ENCODE results near the gene MCTP1. TPM values are rescaled to one million over a fixed set of nuclear protein-coding genes. Genes with fewer than 3 reads are reported as not detected.

MCTP1 gene
- total and polyA plus RNA-seq, 10 of the 15 experiments (the other 5 are each of a cell fraction or from before 2014, with no cell fraction given) = 12.6 to 45.9 (median 18.8) TPM

DNA sequence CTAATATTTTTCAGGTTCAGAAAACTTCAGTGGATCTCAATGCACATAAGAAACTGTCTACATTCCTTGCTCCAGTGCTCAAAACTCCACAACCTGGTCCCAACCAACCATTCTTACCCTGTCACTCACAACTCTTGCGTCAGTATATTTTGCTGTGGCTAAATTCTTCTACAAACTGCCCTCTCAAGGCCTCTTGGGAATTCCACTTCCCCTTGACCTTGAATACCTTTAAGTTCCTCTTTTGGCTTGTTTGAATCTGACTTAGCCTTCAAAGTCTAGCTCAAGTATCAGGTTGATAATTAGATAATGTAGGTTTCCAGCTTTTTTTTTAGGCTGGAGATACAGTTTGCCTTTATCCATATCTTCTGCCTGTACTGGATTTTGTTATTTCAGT lies 538.2 kb downstream of the MCTP1 start (continued):
- TF ChIP-seq, protein P1, sequence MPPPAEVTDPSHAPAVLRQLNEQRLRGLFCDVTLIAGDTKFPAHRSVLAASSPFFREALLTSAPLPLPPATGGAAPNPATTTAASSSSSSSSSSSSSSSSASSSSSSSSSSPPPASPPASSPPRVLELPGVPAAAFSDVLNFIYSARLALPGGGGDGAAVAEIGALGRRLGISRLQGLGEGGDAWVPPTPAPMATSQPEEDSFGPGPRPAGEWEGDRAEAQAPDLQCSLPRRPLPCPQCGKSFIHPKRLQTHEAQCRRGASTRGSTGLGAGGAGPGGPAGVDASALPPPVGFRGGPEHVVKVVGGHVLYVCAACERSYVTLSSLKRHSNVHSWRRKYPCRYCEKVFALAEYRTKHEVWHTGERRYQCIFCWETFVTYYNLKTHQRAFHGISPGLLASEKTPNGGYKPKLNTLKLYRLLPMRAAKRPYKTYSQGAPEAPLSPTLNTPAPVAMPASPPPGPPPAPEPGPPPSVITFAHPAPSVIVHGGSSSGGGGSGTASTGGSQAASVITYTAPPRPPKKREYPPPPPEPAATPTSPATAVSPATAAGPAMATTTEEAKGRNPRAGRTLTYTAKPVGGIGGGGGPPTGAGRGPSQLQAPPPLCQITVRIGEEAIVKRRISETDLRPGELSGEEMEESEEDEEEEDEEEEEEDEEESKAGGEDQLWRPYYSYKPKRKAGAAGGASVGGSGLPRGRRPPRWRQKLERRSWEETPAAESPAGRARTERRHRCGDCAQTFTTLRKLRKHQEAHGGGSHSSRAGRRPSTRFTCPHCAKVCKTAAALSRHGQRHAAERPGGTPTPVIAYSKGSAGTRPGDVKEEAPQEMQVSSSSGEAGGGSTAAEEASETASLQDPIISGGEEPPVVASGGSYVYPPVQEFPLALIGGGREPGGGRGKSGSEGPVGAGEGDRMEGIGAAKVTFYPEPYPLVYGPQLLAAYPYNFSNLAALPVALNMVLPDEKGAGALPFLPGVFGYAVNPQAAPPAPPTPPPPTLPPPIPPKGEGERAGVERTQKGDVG (CRISPR knock-in tag; IDR thresholded peaks at IDR 0.05) = no peak
- TF ChIP-seq, protein P2, sequence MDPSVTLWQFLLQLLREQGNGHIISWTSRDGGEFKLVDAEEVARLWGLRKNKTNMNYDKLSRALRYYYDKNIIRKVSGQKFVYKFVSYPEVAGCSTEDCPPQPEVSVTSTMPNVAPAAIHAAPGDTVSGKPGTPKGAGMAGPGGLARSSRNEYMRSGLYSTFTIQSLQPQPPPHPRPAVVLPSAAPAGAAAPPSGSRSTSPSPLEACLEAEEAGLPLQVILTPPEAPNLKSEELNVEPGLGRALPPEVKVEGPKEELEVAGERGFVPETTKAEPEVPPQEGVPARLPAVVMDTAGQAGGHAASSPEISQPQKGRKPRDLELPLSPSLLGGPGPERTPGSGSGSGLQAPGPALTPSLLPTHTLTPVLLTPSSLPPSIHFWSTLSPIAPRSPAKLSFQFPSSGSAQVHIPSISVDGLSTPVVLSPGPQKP (IDR thresholded peaks at IDR 0.05; ENCODE audit: low read depth, low read length) = no peak
- TF ChIP-seq FOS (IDR thresholded peaks at IDR 0.05; ENCODE audit: borderline replicate concordance, extremely low read depth, insufficient read length) = no peak
- no peak for TF ChIP-seq BRCA1 (IDR thresholded peaks at IDR 0.05; ENCODE audit: low read depth, low read length)
- TF ChIP-seq, protein P3, sequence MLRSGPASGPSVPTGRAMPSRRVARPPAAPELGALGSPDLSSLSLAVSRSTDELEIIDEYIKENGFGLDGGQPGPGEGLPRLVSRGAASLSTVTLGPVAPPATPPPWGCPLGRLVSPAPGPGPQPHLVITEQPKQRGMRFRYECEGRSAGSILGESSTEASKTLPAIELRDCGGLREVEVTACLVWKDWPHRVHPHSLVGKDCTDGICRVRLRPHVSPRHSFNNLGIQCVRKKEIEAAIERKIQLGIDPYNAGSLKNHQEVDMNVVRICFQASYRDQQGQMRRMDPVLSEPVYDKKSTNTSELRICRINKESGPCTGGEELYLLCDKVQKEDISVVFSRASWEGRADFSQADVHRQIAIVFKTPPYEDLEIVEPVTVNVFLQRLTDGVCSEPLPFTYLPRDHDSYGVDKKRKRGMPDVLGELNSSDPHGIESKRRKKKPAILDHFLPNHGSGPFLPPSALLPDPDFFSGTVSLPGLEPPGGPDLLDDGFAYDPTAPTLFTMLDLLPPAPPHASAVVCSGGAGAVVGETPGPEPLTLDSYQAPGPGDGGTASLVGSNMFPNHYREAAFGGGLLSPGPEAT (IDR thresholded peaks at IDR 0.05; ENCODE audit: low read depth) = no peak; the same call in 1 of the 2 replicates
- TF ChIP-seq NFIC (IDR thresholded peaks at IDR 0.05; ENCODE audit: low read depth, low read length) = no peak
- peak; percentile 69 to 80 for TF ChIP-seq IKZF2 (IDR thresholded peaks at IDR 0.05)
- no peak; the same call in 1 of the 2 replicates for TF ChIP-seq MTA2 (IDR thresholded peaks at IDR 0.05; ENCODE audit: low read depth)
- no peak for TF ChIP-seq STAT1 (conservative IDR thresholded peaks at IDR 0.05)
- TF ChIP-seq, protein P4, sequence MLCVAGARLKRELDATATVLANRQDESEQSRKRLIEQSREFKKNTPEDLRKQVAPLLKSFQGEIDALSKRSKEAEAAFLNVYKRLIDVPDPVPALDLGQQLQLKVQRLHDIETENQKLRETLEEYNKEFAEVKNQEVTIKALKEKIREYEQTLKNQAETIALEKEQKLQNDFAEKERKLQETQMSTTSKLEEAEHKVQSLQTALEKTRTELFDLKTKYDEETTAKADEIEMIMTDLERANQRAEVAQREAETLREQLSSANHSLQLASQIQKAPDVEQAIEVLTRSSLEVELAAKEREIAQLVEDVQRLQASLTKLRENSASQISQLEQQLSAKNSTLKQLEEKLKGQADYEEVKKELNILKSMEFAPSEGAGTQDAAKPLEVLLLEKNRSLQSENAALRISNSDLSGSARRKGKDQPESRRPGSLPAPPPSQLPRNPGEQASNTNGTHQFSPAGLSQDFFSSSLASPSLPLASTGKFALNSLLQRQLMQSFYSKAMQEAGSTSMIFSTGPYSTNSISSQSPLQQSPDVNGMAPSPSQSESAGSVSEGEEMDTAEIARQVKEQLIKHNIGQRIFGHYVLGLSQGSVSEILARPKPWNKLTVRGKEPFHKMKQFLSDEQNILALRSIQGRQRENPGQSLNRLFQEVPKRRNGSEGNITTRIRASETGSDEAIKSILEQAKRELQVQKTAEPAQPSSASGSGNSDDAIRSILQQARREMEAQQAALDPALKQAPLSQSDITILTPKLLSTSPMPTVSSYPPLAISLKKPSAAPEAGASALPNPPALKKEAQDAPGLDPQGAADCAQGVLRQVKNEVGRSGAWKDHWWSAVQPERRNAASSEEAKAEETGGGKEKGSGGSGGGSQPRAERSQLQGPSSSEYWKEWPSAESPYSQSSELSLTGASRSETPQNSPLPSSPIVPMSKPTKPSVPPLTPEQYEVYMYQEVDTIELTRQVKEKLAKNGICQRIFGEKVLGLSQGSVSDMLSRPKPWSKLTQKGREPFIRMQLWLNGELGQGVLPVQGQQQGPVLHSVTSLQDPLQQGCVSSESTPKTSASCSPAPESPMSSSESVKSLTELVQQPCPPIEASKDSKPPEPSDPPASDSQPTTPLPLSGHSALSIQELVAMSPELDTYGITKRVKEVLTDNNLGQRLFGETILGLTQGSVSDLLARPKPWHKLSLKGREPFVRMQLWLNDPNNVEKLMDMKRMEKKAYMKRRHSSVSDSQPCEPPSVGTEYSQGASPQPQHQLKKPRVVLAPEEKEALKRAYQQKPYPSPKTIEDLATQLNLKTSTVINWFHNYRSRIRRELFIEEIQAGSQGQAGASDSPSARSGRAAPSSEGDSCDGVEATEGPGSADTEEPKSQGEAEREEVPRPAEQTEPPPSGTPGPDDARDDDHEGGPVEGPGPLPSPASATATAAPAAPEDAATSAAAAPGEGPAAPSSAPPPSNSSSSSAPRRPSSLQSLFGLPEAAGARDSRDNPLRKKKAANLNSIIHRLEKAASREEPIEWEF (IDR thresholded peaks at IDR 0.05; ENCODE audit: insufficient replicate concordance, low read depth, low read length) = no peak
- 0 out of 2 replicates have a peak, but pooled peaks have one; percentile 26 for TF ChIP-seq GATAD2B (conservative IDR thresholded peaks at IDR 0.05; ENCODE audit: low read depth)
- TF ChIP-seq BMI1 (IDR thresholded peaks at IDR 0.05; ENCODE audit: borderline replicate concordance) = peak; percentile 63
- no peak for TF ChIP-seq TCF3 (IDR thresholded peaks at IDR 0.05; ENCODE audit: borderline replicate concordance, insufficient read depth, low read depth, low read length)
- TF ChIP-seq, protein P5, sequence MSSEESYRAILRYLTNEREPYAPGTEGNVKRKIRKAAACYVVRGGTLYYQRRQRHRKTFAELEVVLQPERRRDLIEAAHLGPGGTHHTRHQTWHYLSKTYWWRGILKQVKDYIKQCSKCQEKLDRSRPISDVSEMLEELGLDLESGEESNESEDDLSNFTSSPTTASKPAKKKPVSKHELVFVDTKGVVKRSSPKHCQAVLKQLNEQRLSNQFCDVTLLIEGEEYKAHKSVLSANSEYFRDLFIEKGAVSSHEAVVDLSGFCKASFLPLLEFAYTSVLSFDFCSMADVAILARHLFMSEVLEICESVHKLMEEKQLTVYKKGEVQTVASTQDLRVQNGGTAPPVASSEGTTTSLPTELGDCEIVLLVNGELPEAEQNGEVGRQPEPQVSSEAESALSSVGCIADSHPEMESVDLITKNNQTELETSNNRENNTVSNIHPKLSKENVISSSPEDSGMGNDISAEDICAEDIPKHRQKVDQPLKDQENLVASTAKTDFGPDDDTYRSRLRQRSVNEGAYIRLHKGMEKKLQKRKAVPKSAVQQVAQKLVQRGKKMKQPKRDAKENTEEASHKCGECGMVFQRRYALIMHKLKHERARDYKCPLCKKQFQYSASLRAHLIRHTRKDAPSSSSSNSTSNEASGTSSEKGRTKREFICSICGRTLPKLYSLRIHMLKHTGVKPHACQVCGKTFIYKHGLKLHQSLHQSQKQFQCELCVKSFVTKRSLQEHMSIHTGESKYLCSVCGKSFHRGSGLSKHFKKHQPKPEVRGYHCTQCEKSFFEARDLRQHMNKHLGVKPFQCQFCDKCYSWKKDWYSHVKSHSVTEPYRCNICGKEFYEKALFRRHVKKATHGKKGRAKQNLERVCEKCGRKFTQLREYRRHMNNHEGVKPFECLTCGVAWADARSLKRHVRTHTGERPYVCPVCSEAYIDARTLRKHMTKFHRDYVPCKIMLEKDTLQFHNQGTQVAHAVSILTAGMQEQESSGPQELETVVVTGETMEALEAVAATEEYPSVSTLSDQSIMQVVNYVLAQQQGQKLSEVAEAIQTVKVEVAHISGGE (CRISPR knock-in tag; IDR thresholded peaks at IDR 0.05) = no peak
- TF ChIP-seq ATF7 (IDR thresholded peaks at IDR 0.05; ENCODE audit: low read depth) = no peak

All from GM12878 (cell line).